Astrocyte (in vitro differentiated cells and primary cell): ENCODE measurements around the gene APP.

Experiments
- CTCF ChIP-seq: IDR thresholded peaks from 2 replicates; pipeline ENCODE4 v1.5.1; 2011; ENCODE audit warnings: low read depth, mild to moderate bottlenecking, inconsistent platforms, low read length, moderate library complexity; ENCODE audit not compliant: insufficient read depth
- EZH2 ChIP-seq: IDR thresholded peaks from 2 replicates; pipeline ENCODE4 v1.6.1; 2012; ENCODE audit warnings: mild to moderate bottlenecking, low read length, inconsistent platforms; ENCODE audit not compliant: insufficient read depth

DNA sequence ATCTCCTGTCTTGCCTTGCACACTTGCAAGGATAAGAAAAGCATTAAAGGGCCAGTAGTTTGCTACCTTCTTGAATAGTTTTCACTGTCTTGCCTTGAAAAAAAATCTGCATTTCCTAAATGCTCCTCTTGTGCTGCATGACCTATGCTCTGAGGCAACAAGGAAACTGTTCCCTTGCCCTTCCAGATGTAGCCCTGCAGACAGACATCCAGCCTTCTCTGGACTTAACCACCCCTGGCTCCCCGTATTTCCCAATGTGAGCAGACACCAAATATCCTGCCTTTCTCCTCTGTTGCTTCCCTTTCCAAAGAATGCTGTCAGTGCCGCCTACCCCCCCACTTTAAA is 258.2 kb downstream of the APP start:
- no peak for TF ChIP-seq CTCF
- no peak for TF ChIP-seq EZH2
